AG09319 (cell line): Measurements from ENCODE around the gene XXYLT1.

Source experiments
- DNase-seq: peaks from one replicate; pipeline ENCODE4 v3.0.0-alpha.2; 2010; ENCODE audit warnings: low read depth; ENCODE audit errors: extremely low read depth
- TF ChIP-seq, protein P1 (sequence below): IDR thresholded peaks from 2 replicates; pipeline ENCODE4 v1.5.1; 2011; ENCODE audit warnings: low read depth, mild to moderate bottlenecking, inconsistent platforms, low read length, moderate library complexity

XXYLT1 gene

GRCh38 chr3:195028877-195029606, 241.9 kb downstream of the XXYLT1 start:
- DNase-seq, result no peak
- TF ChIP-seq, protein P1, sequence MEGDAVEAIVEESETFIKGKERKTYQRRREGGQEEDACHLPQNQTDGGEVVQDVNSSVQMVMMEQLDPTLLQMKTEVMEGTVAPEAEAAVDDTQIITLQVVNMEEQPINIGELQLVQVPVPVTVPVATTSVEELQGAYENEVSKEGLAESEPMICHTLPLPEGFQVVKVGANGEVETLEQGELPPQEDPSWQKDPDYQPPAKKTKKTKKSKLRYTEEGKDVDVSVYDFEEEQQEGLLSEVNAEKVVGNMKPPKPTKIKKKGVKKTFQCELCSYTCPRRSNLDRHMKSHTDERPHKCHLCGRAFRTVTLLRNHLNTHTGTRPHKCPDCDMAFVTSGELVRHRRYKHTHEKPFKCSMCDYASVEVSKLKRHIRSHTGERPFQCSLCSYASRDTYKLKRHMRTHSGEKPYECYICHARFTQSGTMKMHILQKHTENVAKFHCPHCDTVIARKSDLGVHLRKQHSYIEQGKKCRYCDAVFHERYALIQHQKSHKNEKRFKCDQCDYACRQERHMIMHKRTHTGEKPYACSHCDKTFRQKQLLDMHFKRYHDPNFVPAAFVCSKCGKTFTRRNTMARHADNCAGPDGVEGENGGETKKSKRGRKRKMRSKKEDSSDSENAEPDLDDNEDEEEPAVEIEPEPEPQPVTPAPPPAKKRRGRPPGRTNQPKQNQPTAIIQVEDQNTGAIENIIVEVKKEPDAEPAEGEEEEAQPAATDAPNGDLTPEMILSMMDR, result no peak

GRCh38 chr3:195025884-195026200, 245.1 kb downstream of the XXYLT1 start:
- no peak for DNase-seq
- TF ChIP-seq, protein P1, result no peak

DNA sequence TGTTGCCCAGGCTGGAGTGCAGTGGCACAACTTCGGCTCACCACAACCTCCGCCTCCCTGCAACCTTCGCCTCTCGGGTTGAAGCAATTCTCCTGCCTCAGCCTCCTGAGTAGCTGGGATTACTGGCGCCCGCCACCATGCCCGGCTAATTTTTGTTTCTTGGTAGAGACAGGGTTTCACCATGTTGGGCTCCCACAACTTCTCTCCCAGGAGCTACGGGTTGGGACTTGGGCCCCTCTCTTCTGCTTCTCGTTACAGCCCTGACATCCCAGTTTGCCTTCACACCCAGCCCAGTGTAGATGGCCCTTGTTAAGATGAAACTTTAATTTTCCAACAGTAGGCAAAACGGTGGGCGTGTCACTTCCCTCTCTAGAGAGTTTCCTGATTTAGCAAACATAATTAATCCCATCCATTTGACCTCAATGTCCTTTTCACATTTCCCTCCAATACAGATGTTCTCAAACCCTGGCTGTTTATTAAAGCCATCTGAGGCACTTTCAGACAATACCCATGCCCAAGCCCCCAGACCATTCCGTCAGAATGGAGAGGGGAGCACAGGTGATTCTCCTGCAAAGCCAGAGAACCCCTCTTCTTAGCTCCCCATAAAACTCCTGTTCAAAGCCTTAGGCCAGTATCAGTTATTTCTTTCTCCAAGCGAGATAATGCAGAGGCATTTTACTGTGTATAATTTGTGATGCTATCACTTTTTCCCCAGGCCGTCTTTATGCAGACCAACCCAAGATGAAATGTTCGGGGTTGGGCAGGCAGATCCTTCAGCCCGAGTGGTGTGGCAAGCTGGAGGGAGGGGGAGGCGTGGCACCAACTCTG, 245.7 kb downstream of the XXYLT1 start:
- DNase-seq, result no peak

DNA sequence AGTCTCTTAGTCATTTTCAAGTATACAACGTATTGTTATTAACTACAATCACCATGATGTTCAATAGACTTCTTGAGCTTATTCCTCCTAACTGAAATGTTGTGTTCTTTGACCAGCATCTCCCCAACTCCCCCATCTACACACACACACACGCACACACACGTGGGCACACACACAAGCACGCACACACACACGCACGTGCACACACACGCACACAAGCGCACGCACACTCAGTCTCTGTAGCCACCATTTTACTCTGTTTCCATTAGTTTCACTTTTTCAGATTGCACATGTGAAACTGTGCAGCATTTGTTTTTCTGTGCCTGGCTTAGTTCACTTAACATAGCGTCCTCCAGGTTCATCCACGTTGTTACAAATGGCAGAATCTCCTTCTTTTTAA, 247.0 kb downstream of the XXYLT1 start:
- TF ChIP-seq, protein P1, result no peak
- no peak for DNase-seq

More for the DNA sequence above, 245.7 kb downstream of the XXYLT1 start:
- TF ChIP-seq, protein P1, result no peak

GRCh38 chr3:195023576-195023975, 247.4 kb downstream of the XXYLT1 start:
- no peak for DNase-seq
- TF ChIP-seq, protein P1, result no peak

DNA sequence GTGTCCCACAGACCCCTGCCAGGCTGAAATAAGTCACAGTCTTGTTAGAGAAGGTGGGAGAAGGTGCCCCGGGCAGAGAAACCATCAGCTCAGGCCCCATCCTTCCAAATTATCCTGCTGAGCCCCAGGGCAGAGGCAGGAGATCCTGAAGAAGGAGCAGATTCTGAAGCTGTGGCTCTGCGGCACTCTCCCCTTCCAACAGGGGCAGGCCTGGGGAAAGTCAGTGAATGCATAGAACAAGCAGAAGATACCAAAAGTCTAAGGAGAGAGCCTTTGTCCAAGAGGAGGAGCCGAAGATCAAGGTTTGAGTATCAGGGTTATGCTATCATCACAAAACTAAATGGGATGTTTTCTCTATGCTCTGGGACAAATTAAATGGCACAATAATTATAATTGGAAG, 249.3 kb downstream of the XXYLT1 start:
- DNase-seq, result no peak
- TF ChIP-seq, protein P1, result no peak

DNA sequence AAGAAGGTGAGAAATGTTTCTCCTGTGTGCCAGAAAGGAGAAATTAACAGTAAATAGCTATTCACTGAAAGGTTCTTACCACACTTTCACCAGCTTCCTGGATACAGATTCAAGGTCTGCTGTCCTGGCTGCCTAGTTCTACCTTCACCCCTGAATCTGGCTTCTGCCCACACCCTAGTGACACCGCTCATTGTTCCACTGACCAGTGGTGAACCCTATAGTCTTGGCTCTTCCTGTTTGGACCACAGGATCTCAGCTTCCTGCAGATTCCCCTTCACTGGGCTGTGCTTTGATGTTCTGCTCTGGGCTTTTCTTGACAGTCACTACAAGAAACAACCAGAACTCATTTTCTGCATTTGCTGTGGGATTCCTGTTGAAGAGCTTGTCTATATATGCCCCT, 250.0 kb downstream of the XXYLT1 start:
- no peak for DNase-seq
- TF ChIP-seq, protein P1, result no peak
